HG02798 (cell line): Measurements from ENCODE around the gene KRTAP5-6.
"Not testable (repeated sequence)": the region's sequence is repeated elsewhere in the genome, so short reads cannot be mapped to it uniquely, and the experiment has no call there.

Experiments used
- ATAC-seq: cut with Tn5 transposase; IDR thresholded peaks from one replicate; pipeline ENCODE4 v1.9.1; 2021; ENCODE audit warnings: mild to moderate bottlenecking; ENCODE audit not compliant: unreplicated experiment, poor library complexity

Gene KRTAP5-6

DNA sequence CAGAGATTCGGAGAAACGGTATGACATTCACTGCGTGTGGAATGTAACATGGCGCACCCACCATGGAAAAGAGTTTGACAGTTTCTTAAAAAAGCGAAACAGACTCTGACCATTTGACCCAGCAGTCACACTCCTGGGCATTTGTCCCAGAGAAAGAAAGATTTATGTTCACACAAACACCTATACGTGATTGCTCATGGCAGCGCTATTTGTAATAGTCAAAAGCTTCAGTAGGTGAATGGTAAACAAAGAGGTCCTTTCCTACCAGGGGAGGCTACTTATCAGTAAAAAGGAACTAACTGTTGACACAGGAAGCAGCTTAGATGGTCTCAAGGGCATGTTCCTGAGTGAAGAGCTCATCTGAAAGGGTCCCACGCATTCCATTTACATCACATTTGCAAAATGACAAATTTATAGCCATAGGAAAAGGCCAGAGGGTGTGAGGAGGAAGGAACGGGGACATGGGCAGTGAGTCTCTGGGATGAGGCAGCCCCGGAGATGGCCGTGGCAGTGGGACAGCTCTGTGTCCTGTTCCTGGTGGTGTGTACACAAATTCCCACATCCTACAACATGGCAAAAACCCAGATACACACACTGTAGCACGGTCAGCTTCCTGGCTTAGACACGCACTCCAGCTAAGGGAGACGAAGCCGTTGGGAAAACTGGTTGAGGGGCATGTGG, 14.6 kb upstream of the KRTAP5-6 start:
- ATAC-seq: no peak

DNA sequence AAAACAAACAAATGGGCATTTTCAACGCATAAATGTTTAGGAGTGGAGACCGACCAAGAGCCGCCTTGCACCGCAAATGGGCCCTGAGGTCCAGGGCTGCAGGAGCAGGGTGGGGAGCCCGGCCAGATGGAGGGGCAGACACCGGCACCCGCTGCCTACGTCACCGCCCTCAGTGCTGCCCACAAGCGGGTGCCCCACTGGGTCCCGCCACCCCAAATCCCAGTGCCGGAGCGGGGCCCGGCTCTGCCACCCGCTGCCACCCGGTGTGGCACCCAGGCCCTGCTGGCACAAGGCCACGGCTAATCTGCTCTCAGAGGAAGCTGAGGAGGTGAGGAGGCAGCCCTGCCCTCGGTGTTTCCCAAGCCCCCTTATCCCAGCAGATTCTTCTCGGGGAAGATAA, 13.8 kb upstream of the KRTAP5-6 start:
- ATAC-seq: not testable (repeated sequence)

DNA sequence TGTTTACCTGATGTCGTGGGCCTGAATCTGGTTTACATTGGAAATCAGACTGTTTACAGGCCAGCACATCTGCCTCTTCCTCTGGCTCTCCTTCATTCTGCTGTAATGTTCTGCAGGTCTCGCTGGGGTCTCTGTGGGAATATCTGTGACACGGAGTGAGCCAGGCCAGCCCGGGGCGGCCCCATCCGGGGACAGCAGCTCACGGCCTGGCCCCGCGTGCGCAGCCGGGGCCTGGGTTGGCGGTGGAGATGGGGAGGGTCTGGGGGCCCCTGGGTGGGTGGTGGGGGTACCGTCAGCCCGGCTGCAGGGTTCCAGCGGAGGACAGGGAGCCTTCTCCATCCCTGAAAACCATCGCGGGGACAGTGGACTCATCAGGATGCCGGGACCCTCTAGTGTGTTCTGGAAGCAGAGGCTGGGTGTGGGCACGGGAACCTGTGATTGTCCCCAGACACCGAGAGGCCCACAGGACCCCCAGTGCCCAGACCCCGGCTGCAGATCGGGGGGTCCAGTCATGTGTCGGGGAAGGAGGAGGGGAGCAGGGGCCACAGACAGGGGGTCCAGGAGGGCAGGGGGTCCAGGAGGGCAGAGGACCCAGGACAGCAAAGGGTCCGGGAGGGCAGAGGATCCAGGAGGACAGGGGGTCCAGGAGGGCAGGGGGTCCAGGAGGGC, 13.0 kb upstream of the KRTAP5-6 start:
- ATAC-seq: not testable (repeated sequence)

DNA sequence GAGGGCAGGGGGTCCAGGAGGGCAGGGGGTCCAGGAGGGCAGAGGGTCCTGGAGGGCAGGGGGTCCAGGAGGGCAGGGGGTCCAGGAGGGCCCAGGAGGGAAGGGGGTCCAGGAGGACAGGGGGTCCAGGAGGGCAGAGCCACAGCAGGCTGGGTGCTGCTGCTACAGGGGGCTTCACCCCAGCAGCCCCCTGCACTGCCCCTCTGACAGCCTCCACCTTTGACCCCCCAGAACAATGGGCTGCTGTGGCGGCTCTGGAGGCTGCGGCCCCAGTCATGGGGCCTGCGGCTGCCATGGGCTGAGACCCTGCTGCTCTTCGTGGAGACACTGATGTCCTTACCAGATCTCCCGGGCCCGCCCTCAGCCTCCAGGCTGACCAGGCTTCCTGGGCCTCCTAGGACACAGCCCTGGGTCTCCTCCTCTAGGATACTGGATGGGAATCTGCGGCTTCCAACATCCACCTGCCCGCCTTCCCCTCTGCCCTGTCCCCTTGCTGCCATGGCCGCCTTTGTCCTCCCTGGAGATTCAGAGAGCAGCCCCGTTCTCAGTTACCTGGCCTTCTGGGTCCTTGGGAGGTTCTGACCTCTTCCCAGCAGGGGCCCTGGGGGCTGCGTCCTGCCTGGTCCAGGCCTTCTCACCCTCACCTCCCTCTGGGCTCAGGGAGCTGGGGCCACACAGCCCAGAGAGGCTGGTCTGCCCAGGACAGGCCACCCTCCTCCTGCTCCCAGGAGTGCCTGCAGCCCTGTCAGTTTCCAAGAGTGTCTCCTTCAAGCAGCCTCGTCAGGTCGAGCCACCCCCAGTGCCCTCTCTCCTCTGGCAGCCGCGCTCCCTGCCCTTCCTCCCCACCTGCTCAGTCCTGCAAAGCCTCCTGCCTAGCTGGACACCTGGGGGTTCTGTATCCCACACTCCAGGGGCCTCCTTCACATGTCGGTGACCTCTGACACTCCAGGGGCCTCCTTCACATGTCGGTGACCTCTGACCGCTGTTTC, 11.8 kb upstream of the KRTAP5-6 start:
- ATAC-seq: not testable (repeated sequence)

DNA sequence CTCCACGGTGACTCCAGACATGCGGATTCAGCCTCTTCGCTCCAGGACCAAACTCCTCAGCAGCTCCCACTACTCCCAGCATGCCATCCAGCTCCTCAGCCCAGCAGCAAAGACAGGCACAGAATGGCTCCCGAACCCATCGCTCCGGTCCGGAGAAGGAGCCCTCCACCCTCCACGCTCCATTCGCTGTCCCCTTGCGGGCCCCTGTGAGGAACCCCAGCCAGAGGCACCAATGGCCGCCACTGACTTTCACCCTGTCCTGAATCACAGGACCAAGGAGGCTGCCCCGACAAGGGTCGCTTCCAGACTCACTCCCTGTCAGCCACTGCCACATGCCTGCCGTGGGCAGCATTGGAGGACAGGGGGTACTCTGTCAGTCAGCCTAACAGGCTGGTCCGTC, 10.8 kb upstream of the KRTAP5-6 start:
- ATAC-seq: not testable (repeated sequence)

DNA sequence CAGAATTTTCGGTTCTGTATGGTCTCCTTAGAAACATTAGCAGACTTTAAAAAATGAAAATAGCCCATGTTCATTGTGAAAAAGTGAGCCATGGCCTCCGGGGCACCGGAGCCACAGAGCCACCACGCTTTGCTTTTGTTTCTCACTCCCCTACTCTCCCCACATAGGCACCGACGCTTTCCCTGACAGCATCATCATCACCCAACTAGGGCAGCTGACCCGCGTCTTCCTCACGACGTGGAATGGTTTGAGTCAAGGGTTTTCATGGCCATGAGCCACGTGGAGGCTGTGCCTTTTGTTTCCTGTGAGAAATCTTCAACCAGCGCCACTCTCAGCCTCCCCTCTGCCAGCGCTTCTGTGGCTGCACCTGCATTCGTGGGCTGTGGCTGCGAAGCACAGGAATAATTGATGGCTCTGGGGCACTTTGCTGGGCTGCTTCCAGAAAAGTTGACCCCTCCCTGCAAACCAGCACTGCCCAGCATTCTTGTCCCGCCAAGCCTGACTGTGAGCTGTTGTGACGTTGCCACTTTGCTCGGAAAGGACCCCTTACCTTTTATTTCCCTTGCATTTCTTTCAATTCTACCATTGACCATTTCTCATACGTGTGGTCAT, 8.6 kb upstream of the KRTAP5-6 start:
- not testable (repeated sequence) for ATAC-seq

DNA sequence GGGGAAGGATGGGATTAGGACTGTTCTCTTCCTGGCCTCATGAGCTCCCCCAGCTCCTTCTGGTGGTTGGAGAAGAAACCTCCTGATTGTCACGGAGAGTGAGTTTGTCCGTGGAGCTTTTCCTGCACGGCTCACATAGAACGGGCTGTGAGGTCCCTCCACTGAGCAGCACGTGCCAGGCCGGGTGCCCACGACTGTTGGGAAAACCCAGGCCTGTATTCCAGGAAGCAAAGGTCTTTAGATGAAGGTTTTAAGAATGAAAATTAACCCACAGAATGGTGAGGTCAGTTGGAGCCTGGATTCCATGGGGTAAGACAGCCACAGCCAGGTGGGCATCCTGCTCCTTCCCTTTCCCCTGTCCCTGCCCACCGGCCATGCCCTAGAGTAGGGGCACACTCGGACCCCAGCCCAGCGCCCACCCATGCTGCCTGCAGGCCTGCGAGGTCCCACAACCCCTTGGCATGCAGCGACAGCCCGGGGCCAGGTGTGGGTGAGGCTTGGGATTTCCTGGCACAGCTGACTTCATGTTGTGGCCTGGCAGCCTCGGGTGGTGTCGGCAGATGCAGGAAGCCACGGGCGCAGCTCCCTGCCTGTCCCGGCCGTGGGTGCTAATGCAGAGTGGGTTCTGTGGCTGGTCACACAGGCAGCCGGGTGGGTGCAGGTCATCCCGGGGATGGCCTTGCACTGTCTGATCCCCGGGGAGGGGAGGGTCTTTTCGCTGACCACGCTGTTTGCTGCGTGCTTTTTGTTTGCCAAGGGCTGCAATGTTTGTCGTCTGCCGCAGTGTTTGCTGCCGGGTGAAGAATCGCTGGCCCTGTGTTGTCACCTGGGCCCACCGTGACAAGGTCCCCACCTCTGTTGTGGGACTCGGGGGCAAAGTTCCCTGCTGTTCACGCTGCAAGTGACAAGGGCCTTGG, 7.5 kb upstream of the KRTAP5-6 start:
- ATAC-seq: not testable (repeated sequence)

DNA sequence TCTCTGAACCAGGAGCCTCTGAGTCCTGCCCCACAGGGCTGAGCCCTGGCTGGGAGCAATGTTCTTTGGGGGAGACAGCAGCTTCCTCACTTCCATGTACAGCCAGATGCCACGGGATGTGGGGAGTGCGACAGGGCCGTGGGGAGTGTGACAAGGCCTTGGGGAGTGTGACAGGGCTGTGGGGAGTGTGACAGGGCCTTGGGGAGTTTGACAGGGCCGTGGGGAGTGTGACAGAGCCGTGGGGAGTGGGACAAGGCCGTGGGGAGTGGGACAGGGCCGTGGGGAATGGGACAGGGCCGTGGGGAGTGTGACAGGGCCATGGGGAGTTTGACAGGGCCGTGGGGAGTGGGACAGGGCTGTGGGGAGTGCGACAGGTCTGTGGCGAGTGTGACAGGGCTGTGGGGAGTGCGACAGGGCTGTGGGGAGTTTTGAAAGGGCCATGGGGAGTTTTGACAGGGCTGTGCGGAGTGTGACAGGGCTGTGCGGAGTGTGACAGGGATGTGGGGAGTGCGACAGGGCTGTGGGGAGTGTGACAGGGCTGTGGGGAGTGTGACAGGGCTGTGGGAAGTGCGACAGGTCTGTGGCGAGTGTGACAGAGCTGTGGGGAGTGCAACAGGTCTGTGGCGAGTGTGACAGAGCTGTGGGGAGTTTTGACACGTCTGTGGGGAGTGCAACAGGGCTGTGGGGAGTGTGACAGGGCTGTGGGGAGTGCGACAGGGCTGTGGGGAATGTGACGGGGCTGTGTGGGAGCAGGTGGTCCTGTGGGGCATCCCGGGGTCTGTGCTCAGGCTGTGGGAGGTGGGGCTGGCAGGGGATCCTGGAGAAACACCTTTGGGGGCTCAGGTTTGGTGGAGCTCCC, 6.6 kb upstream of the KRTAP5-6 start:
- no peak for ATAC-seq

DNA sequence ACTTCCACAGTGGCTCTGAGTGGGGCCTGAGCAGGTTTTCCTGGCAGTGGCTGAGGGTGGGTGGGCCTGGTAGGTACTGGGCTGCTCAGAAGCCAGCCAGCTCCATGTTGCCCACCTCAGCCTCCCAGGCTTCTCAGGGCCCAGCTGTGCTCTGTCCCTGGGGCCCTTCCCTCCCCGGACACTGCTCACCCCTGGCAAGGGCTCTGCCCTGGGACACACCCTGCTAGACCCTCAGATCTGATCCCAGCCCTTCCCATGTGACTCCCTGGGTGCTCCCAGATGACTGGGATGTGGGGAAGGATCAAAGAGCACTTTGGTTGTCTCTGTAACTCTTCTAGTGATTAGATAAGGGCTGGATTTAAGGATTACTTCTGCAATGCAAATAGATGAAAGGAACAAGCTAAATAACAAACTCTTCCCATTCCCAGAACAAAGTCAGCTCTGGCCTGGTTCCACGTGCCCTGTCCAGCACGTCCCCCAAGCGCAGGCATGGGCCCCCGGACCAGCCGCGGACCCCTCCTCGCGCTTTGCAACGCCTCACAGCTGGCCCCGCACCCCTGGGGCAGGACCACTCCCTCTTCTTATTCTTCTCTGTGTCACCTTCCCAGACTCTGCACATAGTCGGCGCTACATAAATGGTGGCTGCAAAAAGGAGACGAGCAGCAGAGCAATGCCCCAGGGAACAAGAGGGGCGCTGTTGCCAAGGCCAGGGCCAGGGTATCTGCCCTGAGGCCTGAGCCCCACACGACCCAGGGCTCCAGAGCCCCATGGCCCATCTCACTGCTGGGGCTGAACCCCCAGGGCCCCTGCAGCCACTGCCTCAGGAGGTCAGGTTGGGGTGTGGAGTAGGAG, 5.7 kb upstream of the KRTAP5-6 start:
- no peak for ATAC-seq

DNA sequence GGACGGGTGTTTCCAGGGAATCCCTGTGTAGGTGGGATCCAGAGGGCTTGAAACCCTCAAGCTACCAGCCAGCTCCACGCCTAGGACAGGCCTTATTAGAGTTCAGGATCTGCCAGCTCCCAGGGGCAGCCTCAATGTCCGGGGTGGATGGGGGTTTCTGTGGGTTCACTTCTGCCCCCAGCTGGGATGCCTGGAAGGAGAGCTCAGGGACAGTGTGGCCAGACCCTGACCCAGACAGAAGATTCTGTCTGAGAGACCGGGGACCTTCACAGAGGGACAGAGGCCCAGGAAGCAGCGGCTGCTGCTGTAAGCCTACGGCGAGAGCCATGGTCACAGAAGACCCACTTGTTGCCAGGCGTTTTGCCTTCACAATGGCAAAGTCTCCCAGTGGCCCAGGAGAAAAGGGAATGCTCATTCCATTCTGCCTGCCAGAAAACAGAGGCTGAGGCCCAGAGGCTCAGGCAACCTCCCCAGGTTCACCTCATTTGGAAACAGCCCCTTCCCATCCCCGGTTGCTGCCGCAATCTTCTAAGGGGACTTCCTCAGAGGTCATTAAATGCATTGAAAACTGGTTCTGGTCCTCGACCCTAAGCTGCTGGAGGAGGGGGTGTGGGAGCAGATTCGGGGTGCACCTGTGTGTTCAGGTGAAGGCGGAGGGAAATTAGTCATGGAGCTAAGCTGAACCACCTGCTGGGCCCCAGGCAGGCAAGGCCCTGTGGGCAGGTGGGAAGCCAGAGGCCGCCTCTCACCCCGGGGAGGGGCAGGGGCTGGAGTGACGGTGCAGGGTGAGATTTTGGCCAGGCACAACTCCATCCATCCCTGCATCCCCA, 4.9 kb upstream of the KRTAP5-6 start:
- ATAC-seq: no peak

DNA sequence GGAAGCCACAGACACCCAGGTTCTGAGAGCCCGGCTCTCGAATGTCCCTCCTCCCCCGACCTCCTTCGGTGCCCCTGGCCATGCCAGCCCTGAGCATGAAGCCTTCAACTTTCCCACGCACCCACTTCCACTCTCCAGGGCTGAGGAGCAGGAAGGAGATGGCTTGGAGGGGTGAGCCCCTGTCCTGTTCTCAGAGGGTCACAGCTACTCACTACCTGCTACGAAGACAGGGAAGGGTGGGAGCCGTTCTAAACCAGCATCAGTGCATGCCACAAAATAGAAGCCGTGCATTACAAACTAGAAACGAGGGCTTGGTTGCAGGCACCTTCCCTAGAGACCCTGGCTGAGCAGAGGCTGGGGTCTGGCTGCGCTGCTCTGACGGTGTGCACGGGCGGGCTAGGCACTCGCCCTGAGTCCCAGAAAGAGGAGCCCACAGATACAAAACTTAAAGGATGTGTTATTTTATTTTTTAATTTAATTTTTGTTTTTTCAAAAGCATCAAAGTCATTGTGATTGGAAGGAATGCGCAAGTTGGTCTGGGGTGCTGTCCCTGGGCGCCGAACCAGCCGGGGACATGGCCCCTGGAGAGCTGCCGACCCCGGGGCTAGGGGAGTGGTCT, 4.2 kb upstream of the KRTAP5-6 start:
- ATAC-seq: no peak

DNA sequence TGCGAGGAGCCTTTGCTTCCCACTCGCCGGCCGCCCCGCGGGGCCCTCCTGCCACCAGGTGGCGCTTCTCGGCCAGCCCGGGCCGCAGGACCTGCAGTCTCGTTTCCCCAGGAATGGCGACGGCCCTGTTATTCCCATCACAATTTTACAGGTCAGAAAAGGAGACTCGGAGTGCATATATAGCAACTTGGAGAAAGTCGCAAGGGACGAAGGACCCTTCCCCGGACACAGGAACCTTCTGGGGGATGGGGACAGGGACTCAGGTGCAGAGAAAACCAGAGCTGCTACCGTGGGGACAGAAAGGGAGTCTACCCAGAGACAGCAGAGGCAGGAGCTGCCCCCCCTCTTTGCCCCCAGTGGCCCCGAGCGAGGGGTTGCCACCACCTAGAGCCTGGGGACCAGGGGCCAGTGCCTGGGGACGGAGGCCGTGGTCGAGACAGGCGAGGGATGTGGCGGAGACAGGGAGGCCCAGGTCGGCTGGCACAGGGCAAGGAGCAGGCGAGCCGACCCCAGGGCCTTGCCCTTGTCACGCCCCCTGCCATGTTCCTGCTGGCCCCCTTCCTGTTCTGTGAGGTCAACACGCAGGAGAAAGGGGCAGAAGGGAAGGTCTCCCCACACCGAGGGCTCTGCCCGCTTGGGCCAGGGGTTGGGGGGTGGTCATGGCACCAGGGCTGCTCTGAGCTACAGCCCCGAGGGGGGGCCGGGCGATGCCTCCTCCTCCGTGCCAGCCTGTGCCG, 3.5 kb upstream of the KRTAP5-6 start:
- no peak for ATAC-seq

DNA sequence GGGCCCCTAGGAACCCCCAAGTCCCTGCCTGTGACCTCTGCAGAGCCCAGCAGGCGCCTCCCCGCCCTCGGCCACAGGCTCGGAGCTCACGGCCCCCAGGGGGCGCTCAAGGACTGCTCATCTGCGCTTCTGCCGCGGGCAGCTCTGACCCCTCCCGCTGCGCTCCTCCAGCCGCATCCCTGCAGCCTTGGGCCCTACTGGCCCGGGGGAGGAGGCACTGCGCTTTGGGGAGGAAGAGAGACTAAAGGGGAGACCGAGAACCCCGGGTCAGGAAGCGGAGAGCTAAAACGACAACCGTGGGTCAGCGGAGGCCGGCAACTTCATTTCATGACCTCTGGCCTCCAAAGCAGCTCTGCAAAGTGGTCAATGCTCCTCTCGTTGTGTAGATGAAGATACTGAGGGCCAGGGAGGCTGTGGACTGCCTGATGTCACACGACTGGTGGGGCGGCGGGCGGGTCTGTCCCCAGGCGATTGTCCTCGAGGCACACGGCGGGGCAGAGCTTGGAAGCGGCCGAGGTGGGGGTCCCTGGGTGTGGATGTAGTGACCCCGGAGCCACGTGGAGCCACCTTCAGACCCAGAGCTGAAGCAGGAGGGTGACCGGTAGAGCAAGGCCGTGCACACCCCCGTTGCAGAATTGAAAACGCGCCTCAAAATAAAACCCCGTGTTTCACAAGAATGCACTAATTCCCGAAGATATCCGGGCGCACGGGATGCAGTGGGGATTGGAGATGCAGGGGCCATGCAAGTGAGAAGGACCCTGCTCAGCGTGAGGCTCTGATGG, 2.7 kb upstream of the KRTAP5-6 start:
- ATAC-seq: no peak

DNA sequence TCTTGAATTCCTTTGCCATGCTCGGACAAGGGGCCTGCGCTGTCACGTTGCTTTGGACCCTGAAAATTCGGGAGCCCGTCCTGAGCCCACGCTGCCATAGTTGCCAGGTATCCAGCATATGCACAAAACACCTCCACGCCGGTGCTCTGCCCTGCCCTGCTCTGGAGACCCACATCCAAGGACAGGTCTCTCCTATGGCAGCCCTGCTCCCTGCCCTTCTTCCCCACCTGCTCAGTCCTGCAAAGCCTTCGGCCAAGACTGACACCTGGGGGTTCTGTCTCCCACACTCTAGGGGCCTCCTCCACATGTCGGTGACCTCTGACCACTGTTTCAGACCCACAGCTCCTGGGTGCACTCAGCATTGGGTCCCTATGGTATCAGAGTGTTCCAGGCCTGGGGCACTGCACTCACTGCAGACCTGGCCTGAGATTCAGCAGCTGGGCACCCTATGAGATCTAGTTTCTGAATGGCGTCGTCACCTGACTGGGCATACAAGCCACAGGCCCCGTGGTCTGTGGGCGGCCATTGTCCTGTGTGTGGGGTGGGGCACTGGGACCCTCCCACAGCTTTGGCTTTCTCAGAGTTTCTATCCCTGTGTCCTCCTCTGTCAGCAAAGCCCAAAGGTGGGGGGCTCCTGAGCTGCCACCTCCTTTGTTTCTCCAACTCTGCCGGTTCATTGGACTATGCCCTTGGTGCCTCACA, 2.0 kb upstream of the KRTAP5-6 start:
- no peak for ATAC-seq
